Measurements from ENCODE around the gene FAM193B.

GRCh38 chr5:177553671-177554429 is 513 bp downstream of the FAM193B start:
- no peak for TF ChIP-seq CTCF (IDR thresholded peaks at IDR 0.05)
- TF ChIP-seq POLR2A (IDR thresholded peaks at IDR 0.05) = no peak

Measured in sigmoid colon (tissue), 3 donors.